ENCODE measurements around the gene LMBR1. TPM values are rescaled to one million over a fixed set of nuclear protein-coding genes. Genes with fewer than 3 reads are reported as not detected.

LMBR1 gene
- total and polyA plus RNA-seq, 2 of the 13 experiments (the other 11 are each of a cell fraction or from before 2014, with no cell fraction given) = 20.9 to 39.6 TPM

GRCh38 chr7:156666368-156667109 is 226.4 kb downstream of the LMBR1 start (continued):
- TF ChIP-seq, protein P1, sequence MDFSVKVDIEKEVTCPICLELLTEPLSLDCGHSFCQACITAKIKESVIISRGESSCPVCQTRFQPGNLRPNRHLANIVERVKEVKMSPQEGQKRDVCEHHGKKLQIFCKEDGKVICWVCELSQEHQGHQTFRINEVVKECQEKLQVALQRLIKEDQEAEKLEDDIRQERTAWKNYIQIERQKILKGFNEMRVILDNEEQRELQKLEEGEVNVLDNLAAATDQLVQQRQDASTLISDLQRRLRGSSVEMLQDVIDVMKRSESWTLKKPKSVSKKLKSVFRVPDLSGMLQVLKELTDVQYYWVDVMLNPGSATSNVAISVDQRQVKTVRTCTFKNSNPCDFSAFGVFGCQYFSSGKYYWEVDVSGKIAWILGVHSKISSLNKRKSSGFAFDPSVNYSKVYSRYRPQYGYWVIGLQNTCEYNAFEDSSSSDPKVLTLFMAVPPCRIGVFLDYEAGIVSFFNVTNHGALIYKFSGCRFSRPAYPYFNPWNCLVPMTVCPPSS (IDR thresholded peaks at IDR 0.05) = no peak
- TF ChIP-seq ZNF335 (CRISPR knock-in tag; IDR thresholded peaks at IDR 0.05) = no peak
- TF ChIP-seq ZNF33B (CRISPR knock-in tag; IDR thresholded peaks at IDR 0.05) = no peak
- TF ChIP-seq NCOA1 (CRISPR knock-in tag; IDR thresholded peaks at IDR 0.05) = 0 out of 2 replicates have a peak, but pooled peaks have one; percentile 48
- no peak for TF ChIP-seq NR2C2 (CRISPR knock-in tag; IDR thresholded peaks at IDR 0.05; ENCODE audit: borderline replicate concordance)
- TF ChIP-seq, protein P2, sequence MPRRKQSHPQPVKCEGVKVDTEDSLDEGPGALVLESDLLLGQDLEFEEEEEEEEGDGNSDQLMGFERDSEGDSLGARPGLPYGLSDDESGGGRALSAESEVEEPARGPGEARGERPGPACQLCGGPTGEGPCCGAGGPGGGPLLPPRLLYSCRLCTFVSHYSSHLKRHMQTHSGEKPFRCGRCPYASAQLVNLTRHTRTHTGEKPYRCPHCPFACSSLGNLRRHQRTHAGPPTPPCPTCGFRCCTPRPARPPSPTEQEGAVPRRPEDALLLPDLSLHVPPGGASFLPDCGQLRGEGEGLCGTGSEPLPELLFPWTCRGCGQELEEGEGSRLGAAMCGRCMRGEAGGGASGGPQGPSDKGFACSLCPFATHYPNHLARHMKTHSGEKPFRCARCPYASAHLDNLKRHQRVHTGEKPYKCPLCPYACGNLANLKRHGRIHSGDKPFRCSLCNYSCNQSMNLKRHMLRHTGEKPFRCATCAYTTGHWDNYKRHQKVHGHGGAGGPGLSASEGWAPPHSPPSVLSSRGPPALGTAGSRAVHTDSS (CRISPR knock-in tag; conservative IDR thresholded peaks at IDR 0.05) = no peak
- no peak for TF ChIP-seq THYN1 (CRISPR knock-in tag; IDR thresholded peaks at IDR 0.05; ENCODE audit: borderline replicate concordance, low read depth)
- TF ChIP-seq MED1 (CRISPR knock-in tag; IDR thresholded peaks at IDR 0.05) = peak; percentile 51; the same call in 1 of the 2 replicates
- TF ChIP-seq ZNF83 (CRISPR knock-in tag; IDR thresholded peaks at IDR 0.05; ENCODE audit: borderline replicate concordance) = no peak
- TF ChIP-seq PREB (CRISPR knock-in tag; IDR thresholded peaks at IDR 0.05) = no peak
- no peak for TF ChIP-seq ZNF160 (CRISPR knock-in tag; IDR thresholded peaks at IDR 0.05)
- peak; percentile 97 for TF ChIP-seq TCF7L2 (IDR thresholded peaks at IDR 0.05; ENCODE audit: low read depth, low read length)
- TF ChIP-seq RXRB (CRISPR knock-in tag; IDR thresholded peaks at IDR 0.05; ENCODE audit: borderline replicate concordance) = peak; percentile 66; the same call in 1 of the 2 replicates
- no peak for TF ChIP-seq ZNF367 (CRISPR knock-in tag; IDR thresholded peaks at IDR 0.05; ENCODE audit: borderline replicate concordance)
- no peak for TF ChIP-seq MED13 (CRISPR knock-in tag; IDR thresholded peaks at IDR 0.05)
- no peak for TF ChIP-seq TSC22D2 (CRISPR knock-in tag; IDR thresholded peaks at IDR 0.05; ENCODE audit: borderline replicate concordance)
- no peak for TF ChIP-seq MAFK (conservative IDR thresholded peaks at IDR 0.05 in 1 of 2, IDR thresholded peaks at IDR 0.05 in 1 of 2; ENCODE audit: low read length in 2 of 2)
- no peak for TF ChIP-seq SIN3A (IDR thresholded peaks at IDR 0.05; ENCODE audit: borderline replicate concordance, low read depth, low read length)
- peak; percentile 78; the same call in 1 of the 2 replicates for TF ChIP-seq HHEX (CRISPR knock-in tag; IDR thresholded peaks at IDR 0.05)
- peak; percentile 45; the same call in 1 of the 2 replicates for TF ChIP-seq ZMYM4 (CRISPR knock-in tag; IDR thresholded peaks at IDR 0.05)
- peak; percentile 65 for TF ChIP-seq GATAD2A (CRISPR knock-in tag; IDR thresholded peaks at IDR 0.05)
- no peak for TF ChIP-seq ZNF264 (CRISPR knock-in tag; IDR thresholded peaks at IDR 0.05)
- no peak for TF ChIP-seq FOXP1 (IDR thresholded peaks at IDR 0.05)
- peak; percentile 79 for TF ChIP-seq FOXP1 (CRISPR knock-in tag; IDR thresholded peaks at IDR 0.05)
- no peak for TF ChIP-seq PHF20 (CRISPR knock-in tag; IDR thresholded peaks at IDR 0.05)
- no peak for TF ChIP-seq MYC (CRISPR knock-in tag; IDR thresholded peaks at IDR 0.05; ENCODE audit: borderline replicate concordance)
- no peak for TF ChIP-seq GTF2F1 (IDR thresholded peaks at IDR 0.05; ENCODE audit: low read length)
- no peak for TF ChIP-seq ZEB1 (IDR thresholded peaks at IDR 0.05; ENCODE audit: insufficient replicate concordance, low read depth)

Data from HepG2 (cell line).